Inflammatory macrophage (primary cell): Measurements from ENCODE around the gene PBX1.

Source experiments
- DNase-seq, 2 donors: peaks; one replicate each; pipeline ENCODE4 v3.0.0-alpha.2; 2020 to 2022

The PBX1 gene

GRCh38 chr1:164731161-164731876 is 172.3 kb downstream of the PBX1 start:
- no peak for DNase-seq

DNA sequence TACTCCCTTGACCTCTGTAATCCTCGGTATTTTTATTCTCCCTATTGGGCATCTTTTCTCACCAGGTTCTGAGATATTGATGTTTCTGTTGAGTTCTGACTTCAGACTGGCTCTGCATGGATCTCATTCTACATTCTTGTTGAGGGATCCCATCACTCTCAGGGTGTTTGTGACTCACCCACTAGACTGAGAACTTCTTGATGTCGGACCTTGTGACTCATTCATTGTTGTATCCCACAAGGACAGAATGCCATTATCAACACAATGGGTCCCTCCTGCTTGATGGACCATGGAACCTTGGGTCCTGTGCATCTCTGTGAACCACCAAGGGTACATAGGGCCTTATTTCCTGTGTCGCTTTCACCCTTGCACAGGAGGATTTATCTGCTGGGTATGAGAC is 174.1 kb downstream of the PBX1 start:
- DNase-seq, result no peak

DNA sequence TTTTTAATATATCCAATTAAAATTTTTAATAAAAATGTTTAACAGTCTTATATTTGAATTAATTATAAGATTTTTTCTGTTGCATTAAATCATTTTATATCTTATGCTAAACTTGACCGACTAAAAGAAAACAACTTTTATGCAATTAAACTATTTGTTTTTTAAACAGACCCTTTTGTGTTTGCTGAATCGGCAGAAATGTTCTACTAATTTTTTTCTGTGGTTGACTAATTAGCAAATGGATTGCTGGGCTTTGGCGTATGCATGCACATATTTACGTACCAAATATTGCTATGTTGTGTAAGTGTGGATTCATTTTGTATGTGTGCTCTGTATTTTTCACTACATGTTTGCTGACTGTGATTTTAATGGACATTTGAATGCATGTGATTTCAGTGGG is 174.8 kb downstream of the PBX1 start:
- no peak for DNase-seq

GRCh38 chr1:164735315-164736052 is 176.5 kb downstream of the PBX1 start:
- no peak for DNase-seq

DNA sequence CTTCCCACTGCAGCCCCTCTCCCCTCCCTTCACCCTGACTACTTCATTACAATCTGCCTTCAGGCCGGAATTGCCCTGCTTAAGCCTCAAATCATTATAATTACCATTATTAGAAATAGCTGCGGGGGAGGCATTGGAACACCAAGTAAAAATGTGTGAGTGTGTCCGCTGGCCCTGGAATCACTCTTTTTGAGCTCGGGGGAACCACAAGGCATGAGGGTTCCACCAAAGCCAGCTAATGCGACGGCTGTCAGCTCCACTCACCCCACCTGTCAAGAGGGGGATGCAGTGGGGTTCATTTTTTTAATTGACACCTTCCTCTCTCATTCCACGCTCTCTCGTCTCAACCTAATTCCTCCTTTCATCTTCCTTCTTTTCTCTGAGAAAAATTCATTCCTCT is 177.2 kb downstream of the PBX1 start:
- DNase-seq, result no peak

DNA sequence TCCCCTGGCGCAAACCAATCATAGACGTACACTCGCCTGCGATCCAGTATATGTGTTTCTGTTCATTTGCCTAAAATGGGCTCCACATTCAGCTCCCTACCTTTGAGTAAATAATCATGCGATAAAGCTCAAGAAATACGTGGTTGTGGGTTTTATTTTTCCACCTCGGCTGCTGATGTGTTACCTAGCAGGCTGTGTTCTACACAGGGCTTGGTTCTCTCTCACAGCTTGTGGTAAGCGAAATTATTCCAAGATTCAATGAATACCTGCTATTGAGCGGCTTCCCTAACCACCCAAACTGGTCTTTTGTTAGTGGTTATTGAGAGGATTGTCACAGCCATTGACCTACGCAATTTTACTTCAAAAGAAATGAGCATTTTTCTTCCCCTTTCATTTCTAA is 180.2 kb downstream of the PBX1 start:
- DNase-seq, result no peak

- DNase-seq, result no peak
Observed at GRCh38 chr1:164740000-164740526, 181.1 kb downstream of the PBX1 start.

- no peak for DNase-seq
Observed at GRCh38 chr1:164742745-164743144, 183.8 kb downstream of the PBX1 start.

- DNase-seq, result peak; percentile 12 to 42
Observed at GRCh38 chr1:164743976-164744375, 185.0 kb downstream of the PBX1 start.

DNA sequence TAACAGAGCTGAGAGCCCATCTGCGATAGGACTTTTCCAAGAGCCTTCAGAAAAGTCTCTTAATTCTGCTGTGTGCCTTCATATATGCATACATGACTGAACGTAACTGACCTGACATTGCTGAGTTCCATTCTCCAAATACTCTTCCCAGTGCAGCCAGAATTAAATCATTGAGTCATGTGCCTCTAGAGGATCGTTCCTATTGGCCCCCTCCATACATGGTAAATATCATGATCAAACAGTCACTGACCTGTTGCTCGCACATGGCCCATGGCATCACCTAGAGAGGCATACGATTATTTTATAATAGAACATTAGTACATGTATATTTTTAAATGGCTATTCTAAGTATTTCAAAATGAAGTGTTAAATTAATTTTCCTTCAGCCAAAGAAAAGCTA is 186.8 kb downstream of the PBX1 start:
- no peak for DNase-seq

DNA sequence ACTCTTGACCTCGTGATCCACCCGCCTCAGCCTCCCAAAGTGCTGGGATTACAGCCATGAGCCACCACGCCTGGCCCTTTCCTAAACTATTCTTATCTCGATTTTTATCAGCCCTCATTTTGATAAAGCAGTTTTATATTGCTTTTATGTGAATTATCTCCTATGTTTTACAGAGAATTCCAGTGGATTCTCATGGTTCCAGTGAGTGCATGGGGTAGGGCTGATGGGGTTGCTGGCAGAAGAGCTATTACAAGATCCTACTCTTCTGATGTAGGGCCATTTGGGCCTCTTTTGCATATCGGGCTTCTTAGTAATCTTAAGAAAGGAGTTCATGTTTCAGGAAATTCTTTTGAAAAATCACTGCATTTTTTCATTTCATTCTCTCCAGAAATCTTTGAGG is 187.6 kb downstream of the PBX1 start:
- DNase-seq, result no peak

DNA sequence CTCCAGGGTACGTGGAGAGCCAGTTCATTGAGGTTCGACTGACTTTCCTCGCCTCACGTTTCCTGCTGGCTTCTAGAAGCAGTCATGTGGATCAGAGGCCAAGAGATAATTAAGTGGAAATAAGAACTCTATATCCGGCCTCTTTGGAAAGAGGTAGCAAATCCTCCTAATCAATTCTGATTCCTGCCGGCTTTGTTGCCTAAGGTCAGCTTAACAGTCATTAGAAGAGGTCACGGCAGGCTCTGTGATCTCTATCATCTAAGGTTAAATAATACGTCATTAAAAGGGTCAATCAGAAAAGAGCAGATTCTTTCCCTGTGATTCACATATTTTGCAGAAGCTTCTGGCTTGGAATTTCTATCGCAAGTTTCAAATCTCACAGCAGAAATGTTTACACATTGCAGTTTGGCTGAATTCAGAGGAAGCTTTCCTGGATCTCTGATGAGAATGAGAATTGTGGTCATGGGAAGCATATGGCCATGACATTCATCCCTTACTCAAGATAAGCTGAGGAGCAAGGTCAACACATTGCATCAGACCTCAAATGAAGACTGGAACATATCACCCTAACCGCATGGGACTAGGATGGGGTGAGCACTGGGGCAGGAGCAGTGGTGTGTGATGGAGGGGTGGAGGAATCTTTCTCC is 189.4 kb downstream of the PBX1 start:
- DNase-seq, result no peak

GRCh38 chr1:164753521-164754077 is 194.6 kb downstream of the PBX1 start:
- DNase-seq, result no peak

DNA sequence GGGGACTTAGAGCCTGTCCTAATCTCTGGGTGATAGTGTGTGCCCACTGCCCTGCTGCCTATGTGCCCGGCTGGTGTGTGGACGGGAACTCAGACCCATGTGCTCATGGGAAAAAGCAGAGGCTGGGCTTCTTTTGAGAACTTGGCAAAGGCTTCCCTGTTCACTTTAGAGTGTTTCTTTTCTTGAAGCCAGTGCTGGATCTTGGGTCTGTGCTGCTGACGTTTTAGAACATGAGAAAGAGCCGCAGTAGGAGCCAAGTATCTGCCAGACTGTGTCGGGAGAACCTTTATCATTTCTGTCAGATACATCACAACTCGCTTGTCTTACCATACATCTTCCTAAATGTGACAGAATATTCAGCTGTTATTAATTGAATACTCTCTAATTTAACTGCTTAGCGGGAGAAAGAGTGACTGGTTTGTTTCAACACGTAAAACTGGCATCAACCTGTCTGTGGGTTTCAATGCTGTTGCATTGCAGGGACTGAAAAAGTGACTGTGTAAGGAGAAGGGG is 195.2 kb downstream of the PBX1 start:
- DNase-seq, result no peak

- no peak for DNase-seq
Observed at GRCh38 chr1:164755690-164756089, 196.7 kb downstream of the PBX1 start.

DNA sequence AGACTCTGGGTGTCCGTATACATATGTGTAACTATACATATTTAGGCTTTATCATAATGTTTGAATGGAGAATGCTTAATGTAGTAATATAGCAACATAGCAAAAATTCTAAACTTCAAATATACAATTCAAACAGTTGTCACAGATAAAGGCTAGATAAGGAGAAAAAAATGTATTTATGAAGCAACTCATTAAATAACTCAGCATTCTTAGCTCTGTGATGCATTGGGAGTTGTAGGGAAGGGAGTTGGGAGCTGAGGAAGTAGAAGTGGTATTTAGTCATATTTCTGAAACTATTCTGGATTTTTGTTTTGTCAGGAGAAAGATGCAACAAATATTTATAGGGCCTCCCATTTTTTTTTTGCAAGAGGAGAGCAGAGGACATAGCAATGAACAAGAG is 197.8 kb downstream of the PBX1 start:
- DNase-seq, result no peak

GRCh38 chr1:164757625-164758024 is 198.6 kb downstream of the PBX1 start:
- DNase-seq, result no peak

GRCh38 chr1:164759144-164759920 is 200.3 kb downstream of the PBX1 start:
- no peak for DNase-seq

- DNase-seq, result no peak
Observed at GRCh38 chr1:164759979-164760469, 201.0 kb downstream of the PBX1 start.

GRCh38 chr1:164760569-164760968 is 201.6 kb downstream of the PBX1 start:
- no peak for DNase-seq

GRCh38 chr1:164761009-164761408 is 202.0 kb downstream of the PBX1 start:
- no peak for DNase-seq

GRCh38 chr1:164763098-164763497 is 204.1 kb downstream of the PBX1 start:
- DNase-seq, result no peak
